Daoy (cell line): ENCODE results near the gene ZNF573. TPM values are rescaled to one million over a fixed set of nuclear protein-coding genes. Genes with fewer than 3 reads are reported as not detected.

Experiments used
- DNase-seq: peaks from one replicate; pipeline ENCODE4 v3.0.0-alpha.2; 2015; ENCODE audit warnings: low read depth
- total RNA-seq: library from RNA; depleted of rRNA; stranded (reverse); fragments of >200 nt; shearing (Covaris generic); gene quantifications from 2 replicates; pipeline ENCODE4 v1.2.3, GENCODE V29; 2014; rRNA removed

The ZNF573 gene
- total RNA-seq, 1 experiment from 2014 or later = 4.6 TPM

DNA sequence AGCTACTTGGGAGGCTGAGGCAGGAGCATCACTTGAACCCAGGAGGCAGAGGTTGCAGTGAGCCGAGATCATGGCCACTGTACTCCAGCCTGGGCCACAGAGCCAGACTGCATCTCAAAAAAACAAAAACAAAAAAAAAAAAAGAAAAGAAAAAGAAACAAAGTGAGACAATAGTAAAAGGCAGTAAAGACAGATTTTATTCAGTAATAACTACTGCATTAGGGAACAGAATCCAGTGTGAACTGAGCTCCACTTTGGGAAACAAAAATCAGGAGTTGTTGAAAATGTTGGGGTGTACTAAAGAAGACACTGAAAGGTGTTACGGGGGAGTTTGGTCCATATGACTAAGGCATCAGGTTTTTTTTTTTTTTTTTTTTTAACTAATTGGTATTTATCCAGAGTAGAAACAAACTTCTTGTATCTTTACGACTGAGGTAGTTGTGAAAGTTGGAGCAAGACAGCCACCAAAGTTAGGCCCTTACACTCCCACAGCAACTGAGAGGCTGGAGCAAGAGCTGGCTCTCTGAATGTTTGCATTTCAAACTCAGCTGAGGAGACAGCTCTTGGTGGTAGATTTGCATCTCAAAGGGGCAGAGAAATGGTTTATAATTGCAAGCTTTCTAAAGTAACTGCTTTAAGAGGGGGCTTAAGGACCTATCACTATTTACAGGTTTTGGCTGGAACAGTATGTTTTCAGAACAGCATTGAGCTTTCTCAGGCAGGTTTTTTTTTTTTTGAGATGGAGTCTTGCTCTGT lies 84.1 kb downstream of the ZNF573 start:
- no peak for DNase-seq

- DNase-seq = no peak
Measured at GRCh38 chr19:37692956-37693620, 86.3 kb downstream of the ZNF573 start.

DNA sequence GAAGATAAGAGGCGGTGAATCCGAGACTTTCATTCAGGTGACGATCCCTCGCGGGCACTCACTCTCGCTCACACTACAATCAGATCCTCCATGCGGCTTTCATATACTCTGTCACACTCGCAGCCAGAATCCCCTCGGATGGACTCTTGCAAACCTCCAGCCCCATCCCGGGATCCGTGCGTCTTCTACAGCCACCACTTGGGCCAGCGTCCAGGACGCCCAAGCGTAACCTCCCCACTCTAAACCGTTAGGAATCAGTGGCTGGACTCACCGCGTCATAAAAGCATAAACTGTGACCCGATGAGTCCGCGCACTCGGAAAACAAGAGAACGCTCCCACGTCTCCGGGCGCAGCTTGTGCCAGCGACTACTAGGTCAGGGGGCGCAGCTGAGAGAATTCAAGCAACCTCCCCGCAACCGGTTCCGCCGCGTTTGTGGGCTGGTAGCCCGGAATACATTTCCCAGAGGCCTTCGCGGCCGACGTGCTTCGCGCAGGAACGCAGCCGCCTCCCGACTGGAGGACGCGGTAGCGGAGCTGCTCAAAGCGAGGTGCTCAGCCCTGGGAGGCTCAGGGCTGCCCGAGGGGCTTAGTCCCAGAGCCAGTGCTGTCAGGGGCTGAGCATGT lies 87.4 kb downstream of the ZNF573 start:
- peak; percentile 87 for DNase-seq

Other genes with a start within 250 kb of the ZNF573 start
- gene ZNF571, start 184.8 kb downstream of the ZNF573 start, total RNA-seq = 0.71 and 1.5 TPM in 2 replicates
- not detected in 2 replicates for gene ZNF540, start 184.7 kb downstream of the ZNF573 start, total RNA-seq
- 6.8 and 7.9 TPM in 2 replicates for gene ZFP30, start 124.1 kb downstream of the ZNF573 start, total RNA-seq
- gene ZNF607, start 59.8 kb downstream of the ZNF573 start, total RNA-seq = 1.6 and 2.2 TPM in 2 replicates
- not detected in 2 replicates for gene WDR87, start 127.0 kb upstream of the ZNF573 start, total RNA-seq
- gene SIPA1L3, start 127.6 kb upstream of the ZNF573 start, total RNA-seq = 6.0 and 13.4 TPM in 2 replicates